Upper lobe of left lung (tissue), 4 donors: ENCODE data around the gene CRHR2.

ENCODE experiments used
- POLR2AphosphoS5 ChIP-seq, 2 donors: sonication (generic); formaldehyde crosslinking; IDR thresholded peaks; one replicate each; pipeline ENCODE4 v1.5.1; 2017; ENCODE audit warnings: antibody characterized with exemption in 2 of 2
- TF ChIP-seq, protein P1 (sequence below), 6 experiments: fragments of 450-650 bp in 4 of 6; fragments of 200-600 bp in 2 of 6; sonication (generic) in 2 of 6; IDR thresholded peaks; one replicate each; pipeline ENCODE4 v1.5.1; 2016 to 2019; ENCODE audit warnings: antibody characterized with exemption in 6 of 6

DNA sequence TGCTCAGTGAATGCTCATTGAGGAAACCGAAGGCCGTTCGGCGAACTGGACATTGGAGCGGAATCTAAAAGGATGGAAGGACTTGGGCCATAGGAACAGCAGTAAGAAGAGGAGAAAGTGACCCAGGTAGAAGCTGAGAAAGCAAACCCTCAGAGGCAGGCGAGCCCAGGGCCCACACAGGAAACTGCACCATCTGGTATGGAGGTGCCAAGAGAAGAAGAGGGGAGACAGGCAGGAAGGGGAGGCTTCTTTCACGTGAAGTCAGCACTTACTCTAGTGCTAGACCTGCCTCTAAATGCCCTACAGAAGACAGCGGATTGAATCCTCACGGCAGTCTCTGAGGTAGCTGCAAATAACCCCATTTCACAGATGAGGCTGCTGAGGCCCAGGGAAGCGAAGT, 10.2 kb upstream of the CRHR2 start:
- TF ChIP-seq, protein P1, sequence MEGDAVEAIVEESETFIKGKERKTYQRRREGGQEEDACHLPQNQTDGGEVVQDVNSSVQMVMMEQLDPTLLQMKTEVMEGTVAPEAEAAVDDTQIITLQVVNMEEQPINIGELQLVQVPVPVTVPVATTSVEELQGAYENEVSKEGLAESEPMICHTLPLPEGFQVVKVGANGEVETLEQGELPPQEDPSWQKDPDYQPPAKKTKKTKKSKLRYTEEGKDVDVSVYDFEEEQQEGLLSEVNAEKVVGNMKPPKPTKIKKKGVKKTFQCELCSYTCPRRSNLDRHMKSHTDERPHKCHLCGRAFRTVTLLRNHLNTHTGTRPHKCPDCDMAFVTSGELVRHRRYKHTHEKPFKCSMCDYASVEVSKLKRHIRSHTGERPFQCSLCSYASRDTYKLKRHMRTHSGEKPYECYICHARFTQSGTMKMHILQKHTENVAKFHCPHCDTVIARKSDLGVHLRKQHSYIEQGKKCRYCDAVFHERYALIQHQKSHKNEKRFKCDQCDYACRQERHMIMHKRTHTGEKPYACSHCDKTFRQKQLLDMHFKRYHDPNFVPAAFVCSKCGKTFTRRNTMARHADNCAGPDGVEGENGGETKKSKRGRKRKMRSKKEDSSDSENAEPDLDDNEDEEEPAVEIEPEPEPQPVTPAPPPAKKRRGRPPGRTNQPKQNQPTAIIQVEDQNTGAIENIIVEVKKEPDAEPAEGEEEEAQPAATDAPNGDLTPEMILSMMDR (IDR thresholded peaks at IDR 0.05), result no peak
- no peak for TF ChIP-seq POLR2AphosphoS5 (IDR thresholded peaks at IDR 0.05)
